Psoas muscle (tissue), 8 donors: Measurements from ENCODE around the gene RAB10. TPM values are rescaled to one million over a fixed set of nuclear protein-coding genes. Genes with fewer than 3 reads are reported as not detected.

Source experiments
- ATAC-seq, 4 donors: fragments of 200-7000 bp; cut with Tn5 transposase; one replicate each; pipeline ENCODE4 v1.9.1; 2020; ENCODE audit warnings: moderate library complexity in 3 of 4, mild to moderate bottlenecking in 2 of 4
- DNase-seq, 2 donors: peaks; one replicate each; pipeline ENCODE4 v3.0.0-alpha.2; 2020
- H3K27ac ChIP-seq: fragments of 200-600 bp; one replicate; pipeline ENCODE4 v1.8.0; 2022
- H3K27me3 ChIP-seq, 3 donors: fragments of 200-600 bp in 1 of 3; one replicate each; pipeline versions ENCODE4 v1.6.1 to v1.8.0; 2013 to 2022; ENCODE audit warnings: low read length in 2 of 3, mild to moderate bottlenecking in 2 of 3, moderate library complexity in 1 of 3; ENCODE audit not compliant: insufficient read depth in 3 of 3
- H3K36me3 ChIP-seq, 2 donors: fragments of 200-600 bp in 1 of 2; one replicate each; pipeline versions ENCODE4 v1.6.1 to v1.8.0; 2013 to 2022; ENCODE audit warnings: low read depth in 1 of 2, mild to moderate bottlenecking in 1 of 2, moderate library complexity in 1 of 2; ENCODE audit not compliant: insufficient read depth in 1 of 2
- H3K4me1 ChIP-seq: fragments of 200-600 bp; one replicate; pipeline ENCODE4 v1.8.0; 2022
- H3K4me3 ChIP-seq: fragments of 200-600 bp; one replicate; pipeline ENCODE4 v1.8.0; 2022; ENCODE audit warnings: mild to moderate bottlenecking
- H3K9me3 ChIP-seq: fragments of 200-600 bp; one replicate; pipeline ENCODE4 v1.8.0; 2022
- WGBS, 3 donors: extraction: QIAGEN DNeasy Blood & Tissue Kit; methylation state at CpG; one replicate each; pipeline versions ENCODE4 v1.1.6 to v1.1.7; 2013; 5-methylcytosine and 5-hydroxymethylcytosine counted together
- intact Hi-C, 2 donors: fragments of 100-400 bp; cut with DNase I; formaldehyde crosslinking; loops; one replicate each; pipeline versions ENCODE4 v1.11.0 to v1.14.2; 2022
- polyA plus RNA-seq, 3 donors: library from polyadenylated mRNA; stranded (reverse); fragments of 200-250 nt; gene quantifications; one replicate each; pipeline ENCODE4 v1.2.3, GENCODE V29; 2013
- total RNA-seq, 4 donors: library from RNA; stranded (reverse); fragmentation: NEBNext Ultra II Directional in 2 of 4; extraction: Animal tissue kit (Norgen Biotek cat#: 25700) in 2 of 4; gene quantifications; one replicate each; pipeline versions ENCODE4 v1.2.1 to v1.2.4, GENCODE V29; 2021 to 2023
- TF ChIP-seq, protein P1 (sequence below): fragments of 200-600 bp; IDR thresholded peaks from one replicate; pipeline ENCODE4 v1.8.0; 2022; ENCODE audit warnings: antibody characterized with exemption
- donor health status: healthy with polysubstance abuse.
- donor health status: DM: no; HTN: no; CAD: no; lungs with moderate emphysema.
- donor health status: Bipolar disorder and iron deficiency.
- donor health status: healthy.
- donor health status: DM: yes; HTN: yes; CAD: no.
- donor health status: DM: no; HTN: no; CAD: no.
- donor health status: DM: no; HTN: no; CAD: no.
- donor health status: DM: yes; HTN: yes; CAD: no.

RAB10 gene
- total and polyA plus RNA-seq, 7 donors = 76.5 to 170 (median 147) TPM

DNA sequence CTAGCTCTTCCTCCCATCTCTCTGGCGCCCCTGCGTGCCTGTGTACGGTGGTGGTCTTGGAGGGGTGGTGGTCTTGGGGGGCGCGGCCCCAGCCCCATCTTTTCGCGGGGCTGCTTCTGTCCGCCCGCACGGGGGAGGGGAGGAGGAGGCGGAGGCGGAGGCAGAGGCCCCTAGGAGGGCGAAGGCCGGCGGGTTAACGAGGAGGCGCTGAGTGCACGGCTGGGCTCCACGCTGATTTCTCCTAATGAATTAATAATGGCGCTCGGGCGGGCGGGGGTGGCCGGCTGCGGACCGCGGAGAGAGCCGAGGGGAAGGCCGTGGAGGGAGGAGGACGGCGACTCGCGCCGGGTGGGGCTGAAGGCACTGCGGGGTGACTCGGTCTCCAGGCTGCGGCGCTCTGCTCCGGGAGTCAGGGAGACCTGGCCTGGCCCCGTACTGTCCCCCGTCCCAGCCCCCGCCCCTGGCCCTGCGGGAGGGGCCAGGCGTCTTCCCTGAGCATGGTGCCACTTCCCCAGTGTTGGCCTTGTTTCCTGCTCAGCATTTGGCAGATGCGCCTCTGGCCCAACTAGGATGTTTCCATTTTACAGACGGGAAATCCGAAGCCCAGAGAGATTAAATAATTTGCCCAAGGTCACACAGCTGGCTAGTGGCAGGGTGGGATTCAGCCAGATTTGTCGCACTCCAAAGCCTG, 145.0 kb downstream of the RAB10 start:
- ATAC-seq = peak; percentile 31 to 72 (median 50)
- 3 to 8% (median 4%) methylated on average over 39 to 48 of the region's 48 CpGs for WGBS, 3 donors
- H3K27ac ChIP-seq = no peak overlapping the region
- H3K4me3 ChIP-seq = peak overlapping the region; percentile 70
- H3K4me1 ChIP-seq = peaks cover 7% of the 10 kb centered on the region
- DNase-seq = peak in 1 of 2 donors; percentile 64
- no peaks in the 10 kb centered on the region for H3K36me3 ChIP-seq
- TF ChIP-seq, protein P1, sequence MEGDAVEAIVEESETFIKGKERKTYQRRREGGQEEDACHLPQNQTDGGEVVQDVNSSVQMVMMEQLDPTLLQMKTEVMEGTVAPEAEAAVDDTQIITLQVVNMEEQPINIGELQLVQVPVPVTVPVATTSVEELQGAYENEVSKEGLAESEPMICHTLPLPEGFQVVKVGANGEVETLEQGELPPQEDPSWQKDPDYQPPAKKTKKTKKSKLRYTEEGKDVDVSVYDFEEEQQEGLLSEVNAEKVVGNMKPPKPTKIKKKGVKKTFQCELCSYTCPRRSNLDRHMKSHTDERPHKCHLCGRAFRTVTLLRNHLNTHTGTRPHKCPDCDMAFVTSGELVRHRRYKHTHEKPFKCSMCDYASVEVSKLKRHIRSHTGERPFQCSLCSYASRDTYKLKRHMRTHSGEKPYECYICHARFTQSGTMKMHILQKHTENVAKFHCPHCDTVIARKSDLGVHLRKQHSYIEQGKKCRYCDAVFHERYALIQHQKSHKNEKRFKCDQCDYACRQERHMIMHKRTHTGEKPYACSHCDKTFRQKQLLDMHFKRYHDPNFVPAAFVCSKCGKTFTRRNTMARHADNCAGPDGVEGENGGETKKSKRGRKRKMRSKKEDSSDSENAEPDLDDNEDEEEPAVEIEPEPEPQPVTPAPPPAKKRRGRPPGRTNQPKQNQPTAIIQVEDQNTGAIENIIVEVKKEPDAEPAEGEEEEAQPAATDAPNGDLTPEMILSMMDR = no peak
- no peaks in the 10 kb centered on the region for H3K9me3 ChIP-seq
- intact Hi-C loops = no loop called here
- H3K27me3 ChIP-seq = peaks cover 0 to 13% (median 6%) of the 10 kb centered on the region in 3 donors

DNA sequence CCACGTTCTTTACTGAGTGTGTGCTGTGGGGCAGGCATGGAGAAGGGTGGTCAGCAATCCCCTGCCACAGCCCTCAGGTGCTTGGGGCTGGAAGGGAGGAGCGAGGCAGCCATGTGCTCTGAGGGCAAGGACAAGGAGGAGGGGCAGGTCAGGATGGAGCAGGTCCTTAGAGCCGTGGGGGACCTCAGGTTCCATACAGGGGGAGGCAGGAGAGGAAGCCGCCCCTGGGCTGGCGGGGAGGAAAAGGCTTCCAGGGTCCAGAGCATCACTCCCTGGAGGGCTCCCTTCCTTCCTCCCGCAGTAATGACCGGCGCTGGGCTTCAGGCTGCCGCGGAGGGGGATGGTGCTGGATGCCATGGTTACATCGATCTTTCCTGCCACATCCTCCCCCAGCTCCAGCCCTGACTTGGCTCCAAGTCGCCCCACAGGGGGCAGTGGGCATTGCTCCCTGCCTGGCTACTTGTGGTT, 145.6 kb downstream of the RAB10 start:
- intact Hi-C loops = no loop called here
- Histone ChIP-seq H3K4me1 (peaks cover 7% of the 10 kb centered on the region), H3K27me3 (peaks cover 0 to 7% (median 2%) of the 10 kb centered on the region in 3 donors), H3K27ac (no peak overlapping the region), H3K9me3 (no peaks in the 10 kb centered on the region), H3K4me3 (peak overlapping the region; percentile 70), H3K36me3 (no peaks in the 10 kb centered on the region)
- TF ChIP-seq, protein P1 = no peak
- DNase-seq (no peak), ATAC-seq (peak in 1 of 4 donors; percentile 21)
- 22 to 34% (median 34%) methylated on average over 11 to 12 of the region's 12 CpGs for WGBS, 3 donors

DNA sequence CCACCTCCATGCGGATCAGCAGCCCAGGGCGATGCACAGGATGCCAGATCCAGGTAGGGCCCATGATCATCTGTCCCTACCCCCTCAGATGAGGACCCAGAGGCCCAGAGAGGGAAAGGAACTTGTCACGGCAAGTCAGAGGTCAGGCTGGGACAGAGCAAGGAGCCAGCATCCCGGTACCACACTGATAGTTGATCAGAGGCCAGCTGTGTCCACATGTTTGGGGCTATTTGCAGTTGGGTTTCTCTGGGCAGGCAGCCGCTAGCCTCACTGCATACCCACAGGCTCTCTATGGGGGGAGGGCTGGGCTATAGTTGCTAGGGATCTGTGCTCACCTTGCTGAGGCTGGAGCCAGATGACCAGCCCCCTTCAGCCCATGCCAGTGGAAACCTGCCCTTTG, 148.6 kb downstream of the RAB10 start:
- no peak overlapping the region for H3K4me3 ChIP-seq
- 72 to 77% (median 77%) methylated on average over 5 of the region's 5 CpGs for WGBS, 3 donors
- H3K36me3 ChIP-seq = no peaks in the 10 kb centered on the region
- intact Hi-C loops = no loop called here
- ATAC-seq = no peak
- no peak for DNase-seq
- peaks cover 0 to 4% (median 0%) of the 10 kb centered on the region in 3 donors for H3K27me3 ChIP-seq
- peaks cover 7% of the 10 kb centered on the region for H3K4me1 ChIP-seq
- H3K9me3 ChIP-seq = no peaks in the 10 kb centered on the region
- no peak overlapping the region for H3K27ac ChIP-seq
- TF ChIP-seq, protein P1 = no peak

DNA sequence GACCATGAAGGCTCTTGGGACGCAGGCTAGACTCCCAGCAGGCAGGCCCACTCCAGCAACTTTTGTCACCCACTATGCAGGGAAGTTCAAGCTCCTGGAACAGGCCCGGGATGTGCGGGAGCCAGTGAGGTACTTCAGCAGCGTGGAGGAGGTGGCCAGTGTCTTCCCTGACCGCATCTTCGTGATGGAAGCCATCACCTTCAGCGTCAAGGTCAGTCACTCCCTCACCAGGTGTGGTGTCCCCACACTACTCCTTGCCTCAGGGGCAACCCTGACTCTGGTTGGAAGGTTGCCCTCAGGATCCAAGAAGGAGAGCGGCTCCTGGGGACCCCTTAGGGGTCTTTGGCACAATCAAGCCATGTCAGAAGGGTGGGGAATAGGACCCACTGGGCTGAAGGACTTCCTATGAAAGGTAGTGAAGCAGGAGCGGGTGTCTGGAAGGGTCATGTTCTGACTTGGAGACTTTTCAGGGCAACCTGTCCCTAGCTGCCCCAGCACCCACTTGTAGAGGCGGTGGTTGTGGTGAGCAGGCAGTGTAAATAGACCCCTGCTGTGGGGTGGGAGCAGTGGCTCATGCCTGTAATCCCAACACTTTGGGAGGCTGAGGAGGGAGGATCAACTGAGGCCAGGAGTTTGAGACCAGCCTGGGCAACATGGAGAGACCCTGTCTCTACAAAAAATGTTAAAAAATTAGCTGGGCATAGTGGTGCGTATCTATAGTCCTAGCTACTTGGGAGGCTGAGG, 149.2 kb downstream of the RAB10 start:
- Histone ChIP-seq H3K4me3 (no peak overlapping the region), H3K27me3 (peaks cover 0 to 4% (median 0%) of the 10 kb centered on the region in 3 donors), H3K4me1 (peaks cover 7% of the 10 kb centered on the region), H3K27ac (no peak overlapping the region), H3K36me3 (peaks cover 0 to 2% of the 10 kb centered on the region in 2 donors), H3K9me3 (no peaks in the 10 kb centered on the region)
- intact Hi-C loops = no loop called here
- ATAC-seq (no peak), DNase-seq (no peak)
- WGBS, 3 donors = 95 to 97% (median 96%) methylated on average over 11 of the region's 11 CpGs
- TF ChIP-seq, protein P1 = no peak
